ENCODE data around the gene SRA1. TPM values are rescaled to one million over a fixed set of nuclear protein-coding genes. Genes with fewer than 3 reads are reported as not detected.

Gene SRA1
- total RNA-seq, 2 experiments from 2014 or later, result 54.6 to 60.6 TPM

Other genes starting within 250 kb of the SRA1 start
- gene HBEGF, start 210.9 kb downstream of the SRA1 start, total RNA-seq, result 1 to 10 TPM; 5.7 TPM
- gene SLC4A9, start 197.3 kb downstream of the SRA1 start, total RNA-seq, result not detected
- gene ANKHD1, start 155.6 kb downstream of the SRA1 start, total RNA-seq, result 10 to 100 TPM; 86.7 to 89.6 TPM
- gene EIF4EBP3, start 9.8 kb downstream of the SRA1 start, total RNA-seq, result 10 to 100 TPM; 13.9 to 15.5 TPM
- 10 to 100 TPM; 17.5 to 17.8 TPM for gene APBB3, start 7.1 kb upstream of the SRA1 start, total RNA-seq
- gene SLC35A4, start 7.4 kb upstream of the SRA1 start, total RNA-seq, result 100 to 1,000 TPM in 1 of 2 experiments, 10 to 100 TPM in 1; 97.4 to 100 TPM
- under 1 TPM; 0.42 to 0.58 TPM for gene CD14, start 75.7 kb upstream of the SRA1 start, total RNA-seq
- 10 to 100 TPM; 34.4 to 37.4 TPM for gene TMCO6, start 82.0 kb upstream of the SRA1 start, total RNA-seq
- gene NDUFA2, start 90.2 kb upstream of the SRA1 start, total RNA-seq, result 10 to 100 TPM; 64.2 to 69.4 TPM
- gene IK, start 90.4 kb upstream of the SRA1 start, total RNA-seq, result 10 to 100 TPM; 94.3 to 95.3 TPM
- gene WDR55, start 107.4 kb upstream of the SRA1 start, total RNA-seq, result 10 to 100 TPM; 37.5 to 38.9 TPM
- gene DND1, start 116.1 kb upstream of the SRA1 start, total RNA-seq, result 1 to 10 TPM; 2.7 to 3.7 TPM
- 100 to 1,000 TPM in 1 of 2 experiments, 10 to 100 TPM in 1; 95.2 to 104 TPM for gene HARS1, start 133.9 kb upstream of the SRA1 start, total RNA-seq
- gene HARS2, start 134.0 kb upstream of the SRA1 start, total RNA-seq, result 10 to 100 TPM; 23.6 to 24.0 TPM
- 10 to 100 TPM; 64.8 to 67.2 TPM for gene ZMAT2, start 143.0 kb upstream of the SRA1 start, total RNA-seq
- not detected for gene PCDHA1, start 228.7 kb upstream of the SRA1 start, total RNA-seq
- gene PCDHA2, start 237.4 kb upstream of the SRA1 start, total RNA-seq, result not detected
- gene PCDHA3, start 243.6 kb upstream of the SRA1 start, total RNA-seq, result not detected
- gene PCDHA4, start 249.6 kb upstream of the SRA1 start, total RNA-seq, result not detected